Cortex of kidney (tissue), 1 donor: Measurements from ENCODE around the gene BCAS3.
"Not testable (repeated sequence)": the region's sequence is repeated elsewhere in the genome, so short reads cannot be mapped to it uniquely, and the experiment has no call there.

Experiments
- DNase-seq: peaks from one replicate; lab custom pipeline; 2025; lab: John Stamatoyannopoulos, UW

Gene BCAS3

DNA sequence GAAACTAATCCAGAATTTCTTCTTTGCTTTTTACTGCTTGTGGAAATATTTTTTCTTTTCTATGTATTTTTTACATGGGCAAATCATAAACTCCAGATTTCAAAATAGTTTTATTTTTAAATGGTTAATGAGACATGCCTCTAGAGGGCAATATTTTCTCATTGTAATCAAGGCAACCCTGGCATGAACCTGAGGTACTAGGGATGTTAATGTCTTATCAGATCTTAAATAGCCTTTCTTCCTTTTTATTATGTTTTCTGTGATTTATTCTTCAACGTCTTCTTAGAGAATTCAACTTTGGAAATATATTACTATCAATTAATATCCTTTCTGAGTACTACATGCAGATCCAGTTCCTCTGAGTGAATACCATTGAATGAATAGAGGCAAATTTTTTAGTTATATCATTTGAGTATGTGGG is 324.7 kb downstream of the BCAS3 start:
- DNase-seq, result no peak

- DNase-seq, result no peak
These were observed 327.7 kb downstream of the BCAS3 start for GRCh38 chr17:61005358-61005757.

DNA sequence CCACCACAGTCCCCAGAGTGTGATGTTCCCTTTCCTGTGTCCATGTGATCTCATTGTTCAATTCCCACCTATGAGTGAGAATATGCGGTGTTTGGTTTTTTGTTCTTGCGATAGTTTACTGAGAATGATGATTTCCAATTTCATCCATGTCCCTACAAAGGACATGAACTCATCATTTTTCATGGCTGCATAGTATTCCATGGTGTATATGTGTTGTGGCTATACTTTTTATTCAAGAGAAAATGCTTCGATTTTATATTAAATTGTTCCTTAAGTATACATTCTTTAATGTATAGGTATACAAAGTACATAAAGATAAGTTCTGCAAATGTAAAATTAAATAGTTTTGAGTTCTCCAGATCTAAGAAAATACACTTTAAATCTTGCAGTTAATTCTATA is 328.3 kb downstream of the BCAS3 start:
- DNase-seq, result not testable (repeated sequence)

DNA sequence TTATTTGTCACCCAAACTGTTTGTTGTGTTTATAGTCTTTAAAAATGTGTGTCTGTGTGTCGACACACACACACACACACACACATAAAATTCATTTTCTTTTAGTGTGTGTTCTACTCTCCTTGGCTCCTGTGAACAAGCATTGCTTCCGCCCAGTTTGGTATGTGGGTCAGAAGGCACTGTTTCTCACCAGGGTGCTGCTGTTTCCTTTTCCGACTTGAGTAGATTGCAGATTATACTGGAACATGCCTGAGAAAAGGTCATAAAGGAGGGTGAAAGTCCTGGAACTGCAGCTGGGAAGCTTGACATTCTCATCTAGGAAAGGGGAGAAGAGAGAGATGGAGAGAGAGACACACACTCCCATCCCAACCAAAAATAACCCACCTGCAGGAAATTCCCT is 330.3 kb downstream of the BCAS3 start:
- no peak for DNase-seq

GRCh38 chr17:61009663-61010062 is 332.0 kb downstream of the BCAS3 start:
- DNase-seq, result no peak

DNA sequence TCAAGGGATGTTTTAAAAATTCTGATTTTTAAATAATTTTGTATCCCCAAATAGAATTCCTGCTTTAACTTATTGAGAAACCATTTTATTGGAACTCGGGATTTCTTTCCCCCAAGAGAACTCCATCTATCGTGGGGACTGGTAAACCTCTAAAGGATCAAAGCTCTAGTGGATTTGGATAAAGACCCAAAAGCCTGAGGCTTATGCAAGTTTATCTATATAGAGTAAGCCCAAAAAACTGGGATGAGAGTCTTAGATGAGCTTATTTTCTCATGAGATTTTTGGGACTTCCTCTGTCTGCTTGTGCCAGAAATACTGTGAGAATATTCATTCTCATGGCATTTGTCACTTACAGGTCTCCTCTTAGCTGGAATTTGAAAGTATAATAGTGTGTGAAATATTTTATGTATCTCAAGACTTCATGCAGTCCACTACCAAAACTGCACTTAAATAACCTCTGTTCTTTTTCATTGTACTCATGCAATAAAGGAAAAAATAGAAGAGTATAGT is 333.1 kb downstream of the BCAS3 start:
- DNase-seq, result no peak

- DNase-seq, result no peak
These were observed 333.6 kb downstream of the BCAS3 start for GRCh38 chr17:61011251-61011650.

GRCh38 chr17:61015966-61016365 is 338.3 kb downstream of the BCAS3 start:
- no peak for DNase-seq

DNA sequence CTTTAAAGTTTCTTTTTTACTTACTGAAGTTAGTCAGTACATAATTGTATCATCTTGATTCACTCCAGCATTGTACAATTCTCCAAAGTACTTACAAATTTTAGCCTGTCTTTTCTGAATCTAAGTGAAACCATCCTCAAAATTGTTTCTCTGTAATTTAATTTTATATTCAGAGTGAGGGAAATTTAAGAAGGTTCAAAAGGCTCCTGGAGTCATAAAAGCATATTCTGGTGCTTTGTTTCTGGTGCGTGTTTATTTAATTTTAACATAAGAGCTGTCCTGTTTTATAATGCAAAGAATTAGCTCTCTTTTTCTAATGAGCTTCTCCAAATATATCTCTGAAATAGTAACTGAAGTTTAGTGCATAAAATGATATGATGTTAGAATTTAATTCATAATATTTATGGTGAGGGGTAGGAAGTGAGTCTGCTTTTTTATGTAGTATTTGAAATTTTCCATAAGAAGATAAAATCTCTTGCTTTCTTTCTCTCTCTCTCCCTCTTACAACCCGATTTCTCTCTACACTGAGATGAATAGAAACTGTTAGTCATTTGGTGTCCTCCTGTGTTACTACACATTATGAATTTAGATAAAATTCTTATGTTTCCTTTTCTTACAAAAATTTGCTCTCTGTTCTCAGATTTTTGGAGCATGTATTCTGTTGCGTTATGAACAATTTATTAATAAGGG is 339.8 kb downstream of the BCAS3 start:
- no peak for DNase-seq

GRCh38 chr17:61018938-61019337 is 341.3 kb downstream of the BCAS3 start:
- no peak for DNase-seq

DNA sequence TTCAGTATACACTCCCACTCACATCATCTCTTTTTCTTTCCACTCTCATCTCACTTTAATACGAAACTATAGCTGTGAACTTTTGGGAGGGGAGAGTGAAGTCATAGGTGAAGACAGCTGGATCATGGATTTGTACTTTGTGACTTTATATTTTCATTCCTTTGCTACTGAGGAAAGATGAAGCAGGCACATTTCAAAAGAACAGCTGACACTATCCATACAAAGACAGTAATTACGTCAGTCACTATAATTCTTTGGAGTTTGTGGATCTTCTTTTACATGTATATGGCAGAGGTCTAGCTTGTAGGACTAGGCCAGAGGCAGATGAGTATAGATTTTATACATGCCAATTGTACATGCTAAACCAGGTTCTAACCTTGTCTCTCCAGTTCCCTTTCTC is 346.3 kb downstream of the BCAS3 start:
- DNase-seq, result no peak

- no peak for DNase-seq
These were observed 349.2 kb downstream of the BCAS3 start for GRCh38 chr17:61026818-61027217.

- no peak for DNase-seq
These were observed 351.5 kb downstream of the BCAS3 start for GRCh38 chr17:61029181-61029580.

GRCh38 chr17:61040666-61041065 is 363.0 kb downstream of the BCAS3 start:
- DNase-seq, result no peak

GRCh38 chr17:61042348-61042747 is 364.7 kb downstream of the BCAS3 start:
- not testable (repeated sequence) for DNase-seq

GRCh38 chr17:61047515-61047914 is 369.9 kb downstream of the BCAS3 start:
- DNase-seq, result no peak

DNA sequence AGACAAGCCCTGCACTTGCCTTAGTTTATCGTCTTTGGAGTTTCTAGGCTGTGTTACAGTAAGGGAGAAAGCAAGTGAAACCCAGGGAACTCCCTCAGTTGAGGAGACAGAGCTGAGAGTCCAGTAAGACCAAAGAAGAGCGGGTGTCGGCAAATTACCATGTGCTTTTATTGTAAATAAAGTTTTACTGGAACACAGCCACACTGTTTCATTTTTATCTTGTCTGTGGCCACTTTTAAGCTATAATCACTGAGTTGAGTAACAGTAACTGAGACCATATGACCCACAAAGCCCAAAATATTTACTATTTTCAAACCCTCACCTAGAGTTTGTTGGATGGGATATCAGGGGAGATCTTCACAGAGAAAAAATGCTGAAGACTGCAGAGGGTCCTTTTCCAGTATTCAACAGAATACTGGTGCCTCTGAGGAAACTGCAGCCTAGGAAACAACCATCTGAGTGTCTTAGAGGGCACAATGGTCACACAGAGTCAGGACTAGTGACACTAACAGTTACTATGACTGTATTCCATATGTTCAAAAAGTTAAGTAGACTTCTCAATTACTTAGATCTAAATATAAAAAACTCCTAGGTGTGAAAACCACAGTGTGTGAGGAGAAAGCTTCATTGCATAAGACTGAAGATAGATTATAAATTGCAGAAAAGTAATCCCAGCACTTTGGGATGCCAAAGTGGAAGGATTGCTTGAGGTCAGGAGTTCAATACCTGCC is 370.9 kb downstream of the BCAS3 start:
- no peak for DNase-seq

- DNase-seq, result no peak
These were observed 375.8 kb downstream of the BCAS3 start for GRCh38 chr17:61053469-61053868.

- DNase-seq, result no peak
These were observed 376.8 kb downstream of the BCAS3 start for GRCh38 chr17:61054436-61054835.

GRCh38 chr17:61057257-61057656 is 379.6 kb downstream of the BCAS3 start:
- no peak for DNase-seq

GRCh38 chr17:61058066-61058465 is 380.4 kb downstream of the BCAS3 start:
- DNase-seq, result no peak

- DNase-seq, result no peak
These were observed 385.9 kb downstream of the BCAS3 start for GRCh38 chr17:61063528-61063927.
